ENCODE results near the gene TSEN54. TPM values are rescaled to one million over a fixed set of nuclear protein-coding genes. Genes with fewer than 3 reads are reported as not detected.

TSEN54 gene
- total RNA-seq, 1 donor from 2014 or later, result 6.1 TPM

DNA sequence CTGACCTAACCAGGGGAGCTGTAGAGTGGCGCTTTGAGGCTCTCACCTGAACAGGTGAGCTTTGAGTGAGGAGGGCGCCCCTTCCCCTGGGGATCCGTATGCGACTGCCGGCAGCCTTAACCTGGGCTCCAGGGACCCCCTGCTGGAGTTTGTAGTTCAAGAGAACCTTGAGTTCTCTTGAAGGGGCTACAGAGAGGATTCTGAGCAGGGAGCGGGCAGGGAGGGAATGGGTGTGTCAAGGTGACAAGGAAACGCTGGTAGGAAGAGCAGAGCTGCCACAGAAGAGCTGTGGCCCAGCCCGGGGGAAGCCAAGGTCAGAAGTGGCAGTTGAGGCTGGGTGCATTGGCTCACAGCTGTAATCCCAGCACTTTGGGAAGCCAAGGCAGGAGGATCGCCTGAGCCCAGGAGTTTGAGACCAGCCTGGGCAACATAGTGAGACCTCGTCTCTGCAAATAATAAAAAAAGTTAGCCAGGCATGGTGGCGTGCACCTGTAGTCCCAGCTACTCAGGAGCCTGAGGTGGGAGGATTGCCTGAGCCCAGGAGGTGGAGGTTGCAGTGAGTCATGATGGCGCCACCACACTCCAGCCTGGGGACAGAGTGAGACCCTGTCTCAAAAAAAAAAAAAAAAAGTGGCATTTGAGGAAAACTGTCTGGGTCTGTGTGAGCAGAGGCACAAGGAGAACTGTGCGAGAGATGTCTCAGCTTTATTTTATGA, 10.4 kb downstream of the TSEN54 start:
- DNase-seq (ENCODE audit: missing footprints), result peak; percentile 15
- intact Hi-C loops (cut with DNase I), result no loop called here
- no peak for ATAC-seq

DNA sequence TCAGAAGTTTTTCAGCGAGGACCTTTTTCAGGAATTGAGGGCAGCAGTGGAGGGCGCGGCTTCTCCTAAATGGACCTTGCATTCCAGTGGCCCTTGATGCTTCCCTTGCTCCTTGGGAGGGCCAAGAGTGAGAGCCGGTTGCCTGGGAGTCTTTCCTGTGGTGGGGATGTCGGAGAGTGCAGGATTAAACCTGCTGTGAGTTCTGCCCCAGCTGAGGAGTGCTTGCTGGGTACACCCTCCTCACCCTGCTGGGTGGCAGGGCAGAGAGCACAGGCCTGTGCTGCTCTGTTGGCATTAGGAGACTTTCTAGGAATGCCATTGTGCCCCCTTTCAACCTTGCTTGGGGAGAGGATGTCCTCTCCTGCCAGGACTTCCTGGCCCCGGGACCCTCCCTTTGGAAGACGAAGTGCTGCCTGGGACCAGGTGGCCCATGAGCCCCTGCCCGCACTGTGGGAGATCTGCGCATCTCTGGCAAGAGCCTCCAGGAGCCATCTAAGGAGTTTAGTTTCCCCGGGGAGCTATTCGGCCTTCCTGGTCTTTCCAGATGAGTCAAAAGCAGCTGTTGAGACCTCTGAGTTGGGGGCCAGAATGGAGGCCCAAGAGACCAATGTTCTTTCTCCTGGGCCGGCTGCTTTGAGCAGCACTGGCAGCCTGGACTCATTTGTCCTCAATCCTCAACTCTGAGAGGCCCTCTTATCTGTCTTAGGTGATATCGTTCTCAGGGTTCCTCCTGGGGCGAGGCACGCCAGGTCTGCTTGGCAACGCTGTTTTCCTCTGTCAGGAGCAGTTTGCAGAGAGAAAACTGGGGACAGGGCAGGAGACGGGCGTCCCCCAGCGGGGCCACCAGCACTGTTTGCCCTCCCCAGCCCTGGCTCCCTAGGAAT, 14.8 kb downstream of the TSEN54 start:
- intact Hi-C loops (cut with DNase I), result no loop called here
- DNase-seq (ENCODE audit: missing footprints) (peak; percentile 25), ATAC-seq (no peak)

DNA sequence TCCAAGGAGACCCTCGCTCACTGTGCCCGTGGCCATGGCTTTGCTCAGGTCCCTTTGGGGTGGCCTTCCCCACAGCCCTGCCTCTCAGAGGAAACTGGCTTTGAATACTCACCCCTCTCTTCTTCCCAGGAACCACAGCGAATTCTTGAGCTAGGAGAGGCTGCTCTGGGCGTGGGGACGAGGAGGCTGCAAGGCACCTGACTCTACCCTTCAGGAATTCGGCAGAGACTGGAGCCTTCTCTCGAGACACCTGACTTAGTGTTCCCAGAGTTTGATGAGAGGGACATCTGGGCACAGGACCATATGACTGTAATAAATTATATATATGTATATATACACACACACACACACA, 15.4 kb downstream of the TSEN54 start:
- DNase-seq (ENCODE audit: missing footprints) (no peak), ATAC-seq (no peak)
- intact Hi-C loops (cut with DNase I), result no loop called here

DNA sequence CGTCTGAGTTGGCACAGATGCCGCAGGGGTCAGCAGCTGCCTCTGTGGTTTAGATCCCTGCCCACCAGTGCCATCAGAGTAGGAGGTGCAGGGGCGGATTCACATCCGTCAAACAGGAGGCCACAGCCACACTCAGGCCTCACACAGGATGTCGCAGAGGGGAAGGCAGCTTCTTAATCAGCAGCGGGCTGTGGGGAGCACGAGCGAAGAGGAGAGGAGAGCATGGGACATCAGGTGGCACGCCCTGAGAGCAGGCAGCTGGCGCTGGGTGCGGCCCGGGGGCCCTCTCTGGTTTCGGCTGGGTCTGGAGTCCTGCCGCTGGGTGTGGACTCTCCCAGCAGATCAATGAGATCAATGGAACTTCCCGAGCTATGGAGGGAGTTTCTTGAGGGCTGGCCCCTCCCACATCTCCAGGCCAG, 18.8 kb downstream of the TSEN54 start:
- ATAC-seq, result peak; percentile 28
- intact Hi-C loops (cut with DNase I), result no loop called here
- peak; percentile 64 for DNase-seq (ENCODE audit: missing footprints)

DNA sequence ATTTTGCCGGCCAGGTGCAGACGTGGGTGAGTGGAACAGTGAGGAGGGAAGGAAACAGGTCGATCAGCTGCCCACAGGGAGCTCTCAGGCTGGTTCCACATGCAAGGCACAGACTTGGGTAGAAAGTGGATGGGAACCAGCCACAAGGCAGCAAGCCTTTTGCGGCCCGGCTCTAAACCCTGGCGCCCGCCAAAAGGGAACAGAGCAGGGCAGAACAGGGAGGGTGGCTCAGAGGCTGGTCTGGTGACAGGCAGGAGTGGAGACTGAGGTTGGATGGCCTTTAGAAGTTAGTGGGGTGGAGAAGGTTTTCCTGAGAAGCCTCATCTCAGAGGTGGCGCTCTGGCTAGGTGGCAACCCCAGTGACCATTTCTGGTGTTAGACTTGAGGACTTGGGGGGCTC, 19.5 kb downstream of the TSEN54 start:
- ATAC-seq, result no peak
- DNase-seq (ENCODE audit: missing footprints), result no peak
- intact Hi-C loops (cut with DNase I), result no loop called here

DNA sequence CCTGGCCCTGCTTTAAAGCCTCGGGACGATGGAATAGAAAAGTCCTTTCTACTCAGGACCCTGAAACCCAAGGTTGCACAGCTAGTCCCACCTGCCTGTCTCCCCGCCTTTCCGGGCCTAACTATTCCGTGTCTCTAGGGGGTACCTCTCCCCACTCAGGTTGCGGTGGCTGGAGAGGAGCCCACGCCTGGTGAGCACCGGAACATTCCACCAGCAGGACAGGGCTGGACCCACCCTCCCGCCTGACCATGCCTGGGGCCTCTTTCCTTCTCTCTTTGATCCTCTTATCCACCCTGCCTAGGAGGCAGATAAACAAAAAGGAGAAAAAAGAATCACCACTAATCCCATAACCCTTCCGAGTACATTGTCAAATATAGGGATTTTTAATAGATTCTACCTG, 20.0 kb downstream of the TSEN54 start:
- DNase-seq (ENCODE audit: missing footprints), result no peak

DNA sequence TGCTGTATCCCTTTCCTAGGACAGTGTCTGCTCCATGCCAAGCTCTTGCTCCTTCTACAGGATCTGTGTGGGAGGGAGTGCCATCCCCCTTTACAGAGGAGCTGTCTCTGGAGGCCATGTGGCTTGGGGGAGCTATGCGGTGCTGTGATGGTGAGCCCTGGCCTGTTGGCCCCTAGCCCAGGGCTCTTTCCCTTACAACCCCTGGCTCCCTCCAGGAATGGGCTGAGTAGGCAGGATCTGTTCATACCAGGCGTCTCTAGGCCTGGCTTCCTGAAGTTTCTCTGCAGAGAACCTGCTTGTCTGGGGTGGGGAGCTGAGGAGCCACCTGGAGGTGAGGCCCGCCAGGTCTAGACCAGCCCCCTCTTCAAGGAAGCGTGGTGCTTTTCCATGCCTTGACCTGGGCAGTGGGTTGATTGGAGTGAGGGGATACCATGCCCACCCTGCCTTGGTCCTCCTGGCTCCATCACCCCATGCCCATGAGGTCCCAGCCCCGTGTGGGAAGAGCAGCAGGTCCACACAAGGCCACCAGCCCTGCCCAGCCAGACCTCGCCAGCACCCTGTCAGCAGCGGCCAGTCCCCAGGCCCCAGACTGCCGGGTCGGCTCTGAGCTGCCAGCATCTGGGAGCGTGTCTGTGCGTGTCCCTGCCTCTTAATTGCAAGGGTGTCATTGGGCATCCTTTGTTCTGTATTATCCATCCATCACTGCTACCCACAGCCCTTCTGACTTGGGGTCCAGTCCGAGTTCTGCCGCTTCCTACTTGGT, 23.8 kb downstream of the TSEN54 start:
- intact Hi-C loops (cut with DNase I), result no loop called here
- ATAC-seq, result no peak
- no peak for DNase-seq (ENCODE audit: missing footprints)

More for the DNA sequence above, 20.0 kb downstream of the TSEN54 start:
- intact Hi-C loops (cut with DNase I), result no loop called here
- ATAC-seq, result no peak

DNA sequence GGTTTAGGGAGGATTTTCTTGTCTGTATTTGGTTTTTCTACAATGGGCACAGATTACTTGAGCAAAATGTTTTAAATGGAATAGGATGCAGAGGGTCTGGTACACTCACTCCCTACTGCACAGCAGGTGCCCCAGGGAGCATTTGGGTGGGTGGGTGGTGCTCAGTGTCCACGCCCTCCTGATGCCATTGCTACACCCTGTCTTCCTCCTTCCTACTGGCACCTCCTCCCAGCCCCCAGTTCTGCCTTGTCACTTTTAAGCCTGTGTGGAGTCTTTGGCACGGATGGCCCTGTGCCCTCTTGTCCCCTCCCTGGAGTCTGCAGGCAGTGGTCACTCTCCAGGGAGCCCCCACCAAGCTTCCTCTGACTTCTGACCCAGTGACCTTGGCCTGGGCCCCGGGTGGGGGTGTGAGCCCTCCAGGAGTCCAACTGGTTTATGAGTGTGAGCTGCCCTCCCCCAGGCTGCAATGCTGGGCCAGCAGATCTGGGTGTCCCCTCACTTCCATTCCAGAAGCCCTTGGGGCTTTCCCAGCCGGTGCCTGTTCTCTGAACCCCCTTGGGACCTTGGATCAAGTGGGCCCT, 24.7 kb downstream of the TSEN54 start:
- intact Hi-C loops (cut with DNase I), result no loop called here
- DNase-seq (ENCODE audit: missing footprints) (no peak), ATAC-seq (no peak)

DNA sequence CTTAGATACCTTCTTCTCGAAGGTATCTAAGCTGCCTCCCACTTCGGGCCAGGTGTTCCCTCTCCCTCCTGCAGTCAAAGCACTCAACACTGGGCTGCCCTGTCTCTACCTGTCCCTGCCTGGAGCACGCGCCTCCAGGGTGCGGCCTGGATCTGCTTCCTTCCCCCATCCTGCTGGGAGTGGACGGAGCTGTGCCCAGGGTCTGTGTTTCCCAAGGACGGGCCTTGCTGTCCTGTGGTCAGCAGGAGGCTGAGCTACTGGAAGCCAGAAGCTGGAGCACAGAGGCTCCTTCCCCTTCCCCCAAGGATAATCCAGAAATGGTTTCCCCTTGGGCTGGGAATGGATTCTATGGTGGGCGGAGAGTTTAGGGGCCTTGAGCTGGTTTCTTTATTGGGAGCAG, 25.9 kb downstream of the TSEN54 start:
- DNase-seq (ENCODE audit: missing footprints), result no peak
- no peak for ATAC-seq
- intact Hi-C loops (cut with DNase I), result no loop called here

DNA sequence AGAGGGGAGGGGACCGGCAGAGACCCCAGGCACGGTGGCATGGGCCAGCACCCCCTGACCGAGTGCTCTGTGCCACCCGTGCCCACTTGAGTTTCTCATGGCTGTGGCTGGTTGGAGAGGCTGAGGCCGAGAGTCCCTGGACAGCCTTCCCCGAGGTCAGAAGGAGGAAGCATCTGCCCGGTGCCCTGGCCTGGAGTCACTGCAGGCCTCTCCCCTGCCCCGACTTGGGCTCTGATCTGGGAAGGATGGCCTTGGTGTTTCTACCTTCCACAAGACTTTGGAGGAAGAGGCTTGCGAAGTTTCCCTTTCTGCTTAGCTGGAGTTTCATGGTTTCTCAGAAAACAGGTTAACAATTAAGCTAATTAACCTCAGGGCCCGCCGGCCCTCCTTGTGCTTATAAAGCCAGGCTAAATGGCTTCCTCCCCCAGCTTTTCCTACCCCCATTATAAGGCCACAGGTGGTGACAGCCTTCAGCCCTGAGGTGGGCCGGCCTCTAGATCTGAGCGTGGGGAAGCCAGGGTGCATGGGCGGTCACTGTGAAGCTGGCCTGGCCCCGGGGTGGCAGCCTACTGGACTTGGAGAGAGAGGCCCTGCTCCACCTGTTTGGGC, 26.5 kb downstream of the TSEN54 start:
- intact Hi-C loops (cut with DNase I), result no loop called here
- no peak for ATAC-seq
- peak; percentile 54 for DNase-seq (ENCODE audit: missing footprints)

DNA sequence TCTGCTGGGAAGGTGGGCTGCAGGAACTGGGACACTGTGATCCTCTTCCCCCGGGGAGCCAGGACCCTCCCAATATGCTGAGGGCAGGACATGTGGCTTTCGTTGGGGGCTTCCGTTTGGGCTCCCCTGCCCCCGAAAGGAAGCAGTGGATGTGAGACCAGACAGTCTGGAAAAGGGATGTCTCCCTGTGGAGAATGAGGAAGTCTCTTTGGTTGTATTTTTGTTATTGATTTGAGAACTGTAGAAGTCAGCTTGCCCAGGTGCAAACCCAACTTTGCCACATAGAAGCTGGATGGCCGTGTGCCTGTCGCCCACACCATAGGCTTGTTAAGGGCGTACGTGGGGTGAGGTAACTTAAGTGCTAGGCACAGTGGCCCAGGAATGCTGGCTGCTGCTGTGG, 27.9 kb downstream of the TSEN54 start:
- intact Hi-C loops (cut with DNase I), result no loop called here
- ATAC-seq (no peak), DNase-seq (ENCODE audit: missing footprints) (no peak)

DNA sequence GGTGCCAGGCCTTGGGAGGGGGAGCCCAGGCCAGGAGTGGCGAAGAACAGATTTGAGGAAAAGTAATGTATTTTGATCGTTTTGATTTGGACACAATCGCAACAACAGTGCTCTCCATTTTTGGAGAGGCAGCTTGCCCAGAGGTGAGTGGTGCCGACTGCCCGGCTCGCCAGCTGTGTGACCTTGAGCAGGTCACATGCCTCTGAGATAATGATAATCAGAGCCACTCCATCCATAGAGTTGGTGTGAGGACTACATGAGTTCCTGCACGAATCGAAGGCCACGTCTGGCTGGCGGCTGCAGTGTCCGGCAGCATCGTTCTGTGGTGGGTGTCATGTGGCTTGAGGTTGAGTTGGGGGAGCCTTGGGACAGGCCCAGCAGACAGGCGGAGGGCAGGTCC, 29.9 kb downstream of the TSEN54 start:
- peak; percentile 69 for DNase-seq (ENCODE audit: missing footprints)
- no peak for ATAC-seq
- intact Hi-C loops (cut with DNase I), result no loop called here

DNA sequence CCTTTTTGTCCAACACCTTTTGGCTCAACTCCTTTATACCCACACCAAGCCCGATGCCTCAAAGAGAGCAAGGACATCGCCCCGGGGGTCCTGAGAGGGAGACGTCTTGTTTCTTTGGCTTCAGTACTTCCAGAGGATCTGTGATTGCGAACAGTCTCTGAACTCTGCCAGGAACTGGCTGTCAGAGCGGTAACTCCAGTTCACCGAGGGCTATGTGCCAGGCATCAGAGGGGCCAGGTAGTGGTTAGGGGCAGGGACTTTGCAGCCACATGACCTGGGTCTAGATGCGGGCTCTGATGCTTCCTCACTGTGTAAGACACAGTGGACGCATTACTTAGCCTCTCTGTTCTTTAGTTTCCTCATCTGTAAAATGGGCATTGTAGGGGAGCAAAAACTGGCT, 30.8 kb downstream of the TSEN54 start:
- intact Hi-C loops (cut with DNase I), result no loop called here
- DNase-seq (ENCODE audit: missing footprints), result peak; percentile 6
- ATAC-seq, result no peak

DNA sequence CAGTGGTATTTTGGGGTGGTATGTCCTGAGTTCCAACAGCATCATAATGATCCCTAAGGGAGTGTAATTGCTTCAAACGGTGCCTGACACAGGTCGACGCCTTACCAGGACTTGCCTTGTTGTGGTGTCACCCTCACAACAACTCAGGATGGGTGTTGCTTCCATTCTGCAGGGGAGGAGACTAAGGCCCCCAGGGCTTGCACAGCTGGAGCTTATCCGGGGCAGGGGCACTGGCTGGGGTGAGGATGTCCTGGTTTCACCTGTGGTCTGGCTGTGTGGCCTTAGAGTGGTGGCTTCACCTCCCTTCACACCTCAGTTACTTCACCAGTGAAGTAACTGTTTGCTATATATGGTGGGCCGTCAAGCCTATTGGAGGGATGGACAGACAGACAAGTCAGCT, 32.5 kb downstream of the TSEN54 start:
- intact Hi-C loops (cut with DNase I), result no loop called here
- ATAC-seq, result no peak
- peak; percentile 22 for DNase-seq (ENCODE audit: missing footprints)

DNA sequence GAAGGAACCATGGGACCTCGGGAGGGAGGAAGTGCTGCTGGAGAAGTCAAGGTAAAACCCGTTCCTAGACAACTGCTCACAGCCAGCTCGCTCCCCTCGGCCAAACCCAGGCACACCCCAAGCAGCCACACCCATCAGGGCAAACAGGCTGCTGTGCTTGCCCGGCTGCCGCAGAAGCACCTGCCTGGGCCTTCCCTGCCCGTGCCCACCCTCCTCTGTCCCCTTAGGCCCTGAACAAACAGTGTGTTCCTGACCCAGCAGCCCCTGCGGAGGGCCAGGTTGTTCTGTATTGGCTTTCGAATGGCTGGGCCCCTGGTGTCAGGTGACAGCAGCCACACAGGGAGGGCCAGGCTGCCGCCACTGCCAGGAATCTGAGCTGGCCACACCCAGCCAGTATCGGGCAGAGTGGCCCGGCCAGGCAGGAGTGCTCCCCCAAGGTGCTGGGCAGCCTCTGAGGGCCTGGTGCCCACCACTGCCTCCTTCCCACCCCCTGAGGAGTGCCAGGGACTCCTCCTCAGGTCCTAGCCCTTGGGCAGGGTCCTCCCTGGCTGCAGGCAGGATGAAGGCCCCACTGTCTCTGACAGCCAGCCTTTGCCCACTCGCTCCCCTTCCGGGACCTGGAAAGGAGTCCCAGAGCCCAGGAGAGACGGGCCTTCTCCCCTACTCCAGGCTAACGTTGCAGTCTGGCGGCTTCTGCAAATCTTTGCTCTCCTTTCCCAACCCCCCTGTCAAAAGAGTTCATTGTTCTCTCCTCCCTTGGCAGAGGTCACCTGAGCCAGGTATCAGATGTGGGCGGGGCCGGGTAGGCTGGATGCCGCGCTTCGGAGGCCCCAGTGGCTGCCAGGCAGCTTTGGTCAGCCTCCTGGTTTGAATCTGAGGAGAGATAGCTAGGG, 33.2 kb downstream of the TSEN54 start:
- peak; percentile 64 for ATAC-seq
- intact Hi-C loops (cut with DNase I), result no loop called here
- peak; percentile 58 for DNase-seq (ENCODE audit: missing footprints)

DNA sequence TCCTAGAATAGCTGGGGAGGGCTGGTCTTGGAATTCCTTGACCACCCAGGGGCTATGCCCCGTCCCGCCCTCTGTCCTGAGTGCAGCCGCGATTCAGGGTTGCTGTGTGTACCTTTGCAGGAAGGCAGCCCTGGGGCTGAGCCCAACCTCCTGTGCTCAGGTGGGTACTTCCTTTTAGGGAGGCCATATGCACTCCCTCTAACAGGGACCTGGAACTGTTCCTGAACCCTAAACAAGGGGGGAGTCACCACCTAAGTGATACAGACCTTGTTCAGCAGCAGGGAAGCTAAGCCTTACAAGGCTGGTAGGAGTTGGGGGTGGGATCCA, 33.8 kb downstream of the TSEN54 start:
- no peak for ATAC-seq
- DNase-seq (ENCODE audit: missing footprints), result peak; percentile 44
- intact Hi-C loops (cut with DNase I), result no loop called here

DNA sequence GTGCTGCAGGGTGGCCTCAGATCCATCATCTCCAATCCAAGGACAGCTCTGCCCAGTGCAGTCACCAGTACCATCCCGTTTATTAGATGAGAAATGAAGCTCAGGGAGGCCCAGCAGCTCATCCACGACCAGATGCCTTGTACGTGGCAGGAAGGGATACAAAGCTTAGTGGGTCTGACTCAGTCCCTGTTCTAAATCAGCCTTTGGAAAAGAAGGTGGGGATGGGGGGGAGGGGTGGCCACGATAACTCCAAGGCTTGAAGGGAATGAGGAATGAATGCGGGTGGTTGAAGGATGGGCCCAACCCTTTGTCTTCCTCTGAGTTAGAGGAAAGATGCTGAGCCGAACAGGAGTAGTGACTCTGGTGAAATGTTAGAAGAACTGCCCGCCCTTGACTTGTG, 34.9 kb downstream of the TSEN54 start:
- intact Hi-C loops (cut with DNase I), result no loop called here
- DNase-seq (ENCODE audit: missing footprints) (peak; percentile 16), ATAC-seq (no peak)

Measured in Right ventricle myocardium inferior (tissue), 1 donor.